ENCODE measurements around the gene ZBTB16.

The ZBTB16 gene

DNA sequence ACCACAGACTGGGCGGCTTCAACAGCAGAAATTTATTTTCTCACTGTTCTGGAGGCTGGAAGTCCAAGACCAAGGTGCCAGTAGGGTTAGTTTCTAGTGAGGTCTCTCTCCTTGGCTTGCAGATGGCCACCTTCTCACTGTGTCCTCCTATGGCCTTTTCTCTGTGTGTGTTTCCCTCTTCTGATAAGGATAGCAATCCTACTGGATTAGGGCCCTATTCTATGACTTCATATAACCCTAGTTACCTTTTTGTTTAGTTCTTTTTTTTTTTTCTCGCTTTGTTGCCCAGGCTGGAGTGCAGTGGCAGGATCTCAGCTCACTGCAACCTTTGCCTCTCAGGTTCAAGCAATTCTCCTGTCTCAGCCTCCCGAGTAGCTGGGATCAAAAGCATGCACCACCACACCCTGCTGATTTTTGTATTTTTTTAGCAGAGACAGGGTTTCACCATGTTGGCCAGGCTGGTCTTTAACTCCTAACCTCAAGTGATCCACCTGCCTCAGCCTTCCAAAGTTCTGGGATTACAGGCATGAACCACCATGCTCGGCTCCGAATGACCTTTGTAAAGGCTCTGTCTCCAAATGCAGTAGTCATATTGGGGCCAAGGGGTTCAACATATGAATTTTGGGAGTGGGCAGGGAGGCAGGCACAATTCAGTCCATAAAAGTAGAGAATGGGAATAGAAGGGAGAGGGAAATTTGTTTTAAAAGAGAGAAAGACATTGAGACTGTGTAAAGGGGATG is 211.2 kb downstream of the ZBTB16 start:
- no peak for DNase-seq

DNA sequence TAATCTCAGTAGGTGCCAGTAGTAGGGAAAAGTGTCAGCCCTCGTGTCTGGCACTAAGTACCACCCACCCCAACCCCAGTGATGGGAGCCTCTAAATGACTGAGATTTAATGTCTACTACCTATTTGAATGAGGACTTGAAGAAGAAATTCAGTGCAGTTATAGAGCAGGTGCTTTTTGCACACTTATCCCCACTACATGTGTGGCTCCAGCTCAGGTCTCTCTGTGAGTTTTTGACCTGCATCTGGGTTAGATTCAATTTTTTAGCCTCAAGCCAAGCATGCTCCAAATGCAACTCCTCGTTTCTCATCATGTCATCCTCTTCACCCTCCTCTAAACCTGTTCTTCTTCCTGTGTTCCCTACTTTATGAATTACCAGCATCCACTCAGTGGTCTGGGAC is 211.8 kb downstream of the ZBTB16 start:
- DNase-seq, result no peak

DNA sequence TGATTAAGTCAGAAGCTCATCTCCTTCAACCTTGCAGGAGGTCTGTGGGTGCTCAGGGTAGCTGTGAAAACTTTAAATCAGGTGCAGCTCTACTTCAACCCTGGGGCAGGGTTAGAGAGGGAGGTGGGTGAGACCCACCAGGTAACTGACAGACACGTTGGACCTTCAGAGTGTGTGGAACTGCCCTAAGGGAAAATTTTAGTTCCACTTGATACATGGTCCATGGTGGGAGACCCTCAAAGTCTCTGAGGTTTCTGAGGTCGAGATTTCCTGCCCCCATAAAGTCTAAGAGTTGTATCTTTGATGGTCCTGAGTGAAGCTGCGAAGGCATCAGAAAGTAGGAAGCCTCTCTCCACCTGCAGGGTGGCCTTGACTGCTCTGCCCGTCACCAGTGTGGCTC is 212.8 kb downstream of the ZBTB16 start:
- no peak for DNase-seq

DNA sequence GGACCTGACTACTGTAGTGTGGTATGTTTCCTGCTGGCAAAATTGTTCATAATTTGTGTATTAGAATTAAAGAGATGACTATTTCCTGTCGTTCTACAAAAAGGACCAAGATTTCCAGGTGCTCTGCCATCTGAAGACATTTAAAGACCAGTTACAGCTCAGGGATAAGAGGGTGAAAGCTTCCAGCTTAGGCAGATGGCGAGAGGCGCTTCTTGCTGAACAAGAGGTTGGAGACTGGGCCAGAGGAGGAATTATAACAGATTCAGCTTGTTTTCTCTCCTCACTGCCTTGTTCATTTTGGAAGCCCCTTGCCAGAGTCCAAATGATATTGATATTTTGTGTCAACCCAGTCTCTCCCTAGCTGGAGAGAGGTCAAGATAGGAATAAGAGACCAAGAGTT is 213.6 kb downstream of the ZBTB16 start:
- no peak for DNase-seq

DNA sequence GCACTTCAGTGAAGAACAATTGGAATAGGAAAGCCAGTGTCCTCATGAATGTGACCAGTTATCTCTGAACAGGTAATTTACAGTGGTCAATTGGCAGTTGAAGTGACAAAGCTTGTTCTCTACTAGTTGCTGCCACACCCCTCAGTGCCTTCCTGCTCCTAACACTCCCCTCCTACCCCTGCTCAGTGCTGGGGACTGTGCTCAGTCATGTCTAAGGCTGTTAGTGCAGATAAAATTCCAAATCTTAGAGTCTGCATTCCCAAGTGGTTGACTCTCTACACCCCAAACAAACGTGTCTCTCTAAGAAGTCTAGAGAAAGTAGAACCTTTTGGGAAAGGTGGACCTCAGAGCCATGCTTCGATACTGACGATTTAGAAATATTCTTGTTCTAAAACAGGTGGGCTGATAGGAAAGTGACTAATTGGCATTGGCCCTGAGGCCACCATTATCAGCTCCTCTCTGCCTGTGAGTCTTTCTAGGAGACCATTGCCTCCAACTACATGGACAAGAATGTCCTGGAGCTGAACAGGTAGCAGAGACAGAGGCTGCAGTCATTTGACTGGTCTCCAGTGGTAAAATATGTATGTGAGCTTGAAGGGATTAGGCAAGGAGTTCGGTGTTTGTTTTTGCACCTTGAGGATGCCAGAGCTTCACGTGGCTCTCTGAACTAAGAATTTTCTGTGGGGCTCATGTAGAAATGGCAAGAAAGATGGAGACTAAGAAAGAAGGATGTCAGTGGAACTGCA is 214.6 kb downstream of the ZBTB16 start:
- no peak for DNase-seq

DNA sequence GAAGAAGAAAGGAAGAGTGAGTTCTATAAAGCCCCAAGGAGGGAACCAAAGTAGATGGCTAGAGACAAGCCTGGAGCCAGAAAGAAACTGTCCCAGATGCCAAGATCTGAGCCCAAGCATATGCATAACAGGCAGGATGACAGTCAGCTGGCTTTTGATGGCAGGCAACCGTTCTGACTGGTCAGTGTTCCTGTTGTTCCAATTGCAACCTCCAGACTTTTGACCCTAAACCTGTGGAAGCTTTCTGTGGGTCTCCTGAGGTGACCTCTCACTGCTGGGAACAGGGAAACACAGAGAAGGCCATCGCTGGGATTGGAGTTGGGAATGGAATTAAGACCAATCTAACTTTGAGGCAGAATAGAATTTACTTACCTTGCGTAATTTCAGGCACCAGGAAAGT is 215.1 kb downstream of the ZBTB16 start:
- DNase-seq, result no peak

DNA sequence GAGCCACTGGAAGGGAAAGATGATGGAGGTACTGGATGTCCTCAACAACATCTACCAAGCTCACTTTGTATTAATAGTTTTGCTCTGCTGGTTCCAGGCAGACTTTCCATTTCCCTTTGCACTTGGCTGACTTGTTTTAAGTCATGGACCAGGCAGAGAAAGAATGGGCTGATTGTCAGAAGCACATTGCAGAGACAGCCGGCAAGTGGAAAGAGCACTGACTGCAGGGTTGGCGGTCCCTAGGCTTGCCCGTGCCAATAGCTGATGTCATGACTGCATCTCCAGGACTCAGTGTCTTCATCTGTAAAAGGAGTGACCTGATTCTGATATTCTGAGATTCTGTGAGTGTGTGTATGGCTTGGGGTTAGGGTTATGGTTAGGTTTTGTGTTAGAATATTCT is 215.8 kb downstream of the ZBTB16 start:
- peak in 1 of 2 donors; percentile 19 for DNase-seq

DNA sequence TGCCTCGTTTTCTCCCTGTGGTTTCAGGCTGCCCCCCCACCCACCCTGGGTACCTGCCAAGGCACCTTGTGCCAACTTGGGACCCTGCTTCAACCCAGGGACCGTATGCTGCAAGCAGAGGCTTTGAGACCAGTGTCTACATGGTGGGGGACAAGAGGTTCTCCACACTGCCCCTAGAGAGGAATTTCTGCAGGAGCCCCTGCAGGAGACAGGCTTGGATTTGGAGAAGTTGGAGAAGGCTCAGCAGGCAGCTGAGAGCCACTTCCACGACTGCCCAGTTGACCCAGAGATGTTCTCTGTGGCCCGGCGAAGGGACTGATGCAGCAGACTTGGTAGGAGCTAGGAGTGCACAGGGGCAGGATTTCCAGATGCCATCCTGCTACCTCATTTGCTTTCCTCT is 216.6 kb downstream of the ZBTB16 start:
- no peak for DNase-seq

DNA sequence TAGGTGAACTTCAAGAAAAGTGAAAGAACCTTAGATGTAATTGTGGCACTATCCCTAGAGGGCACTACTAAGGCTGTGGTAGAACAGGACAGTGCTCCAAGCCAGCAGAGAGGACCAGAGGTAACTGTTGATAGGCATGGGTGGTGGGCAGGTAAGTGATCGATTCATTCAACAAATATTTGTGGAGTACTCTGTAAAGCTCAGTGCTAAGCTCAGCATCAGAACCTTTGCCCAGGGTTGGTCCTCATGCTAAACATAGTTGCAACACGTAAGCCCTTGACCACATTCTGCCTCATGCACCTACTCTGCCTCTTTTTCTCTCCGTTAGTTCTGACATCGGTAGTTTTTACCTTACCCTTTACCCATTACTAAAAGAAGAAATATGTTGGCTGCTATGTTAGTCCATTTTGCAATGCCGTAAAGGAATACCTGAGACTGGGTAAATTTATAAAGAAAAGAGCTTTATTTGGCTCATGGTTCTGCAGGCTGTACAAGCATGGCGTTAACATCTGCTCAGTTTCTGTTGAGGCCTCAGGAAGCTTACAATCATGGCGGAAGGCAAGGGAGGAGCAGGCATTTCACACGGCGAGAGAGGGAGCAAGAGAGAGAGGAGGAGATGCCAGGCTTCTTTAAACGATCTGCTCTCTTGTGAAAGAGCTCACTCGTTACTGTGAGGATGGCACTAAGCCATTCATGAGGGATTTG is 218.3 kb downstream of the ZBTB16 start:
- DNase-seq, result no peak

DNA sequence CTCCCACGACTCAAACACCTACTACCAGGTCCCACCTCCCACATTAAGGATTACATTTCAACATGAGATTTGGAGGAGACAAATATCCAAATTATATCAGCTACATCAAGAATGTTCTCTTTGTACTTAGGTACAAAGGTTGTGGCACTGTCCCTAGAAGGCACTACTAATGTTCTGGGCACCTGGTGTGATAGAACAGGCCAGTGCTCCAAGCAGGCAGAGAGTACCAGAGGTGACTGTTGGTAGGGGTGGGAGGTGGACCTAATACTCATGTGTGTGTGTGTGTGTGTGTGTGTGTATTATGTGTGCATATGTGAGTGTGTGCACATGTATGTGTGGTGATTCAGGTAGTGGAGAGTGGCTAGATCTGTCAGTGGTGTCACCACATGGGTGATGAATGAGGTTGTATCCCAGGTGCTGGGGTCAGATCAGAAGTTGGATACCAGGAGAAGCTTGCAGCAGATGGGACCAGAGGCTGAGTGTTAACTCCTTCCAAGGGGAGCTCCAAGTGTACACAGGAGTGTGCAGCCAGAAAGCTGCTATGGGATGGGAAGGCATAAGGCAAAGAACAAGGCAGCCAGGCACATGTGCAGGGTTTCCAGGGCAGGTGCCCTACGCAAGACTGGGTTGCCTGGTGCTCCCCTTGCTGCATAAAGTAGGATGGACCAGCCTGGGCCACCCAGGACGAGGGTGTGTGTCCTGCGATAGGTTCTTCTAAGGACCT is 219.0 kb downstream of the ZBTB16 start:
- no peak for DNase-seq

DNA sequence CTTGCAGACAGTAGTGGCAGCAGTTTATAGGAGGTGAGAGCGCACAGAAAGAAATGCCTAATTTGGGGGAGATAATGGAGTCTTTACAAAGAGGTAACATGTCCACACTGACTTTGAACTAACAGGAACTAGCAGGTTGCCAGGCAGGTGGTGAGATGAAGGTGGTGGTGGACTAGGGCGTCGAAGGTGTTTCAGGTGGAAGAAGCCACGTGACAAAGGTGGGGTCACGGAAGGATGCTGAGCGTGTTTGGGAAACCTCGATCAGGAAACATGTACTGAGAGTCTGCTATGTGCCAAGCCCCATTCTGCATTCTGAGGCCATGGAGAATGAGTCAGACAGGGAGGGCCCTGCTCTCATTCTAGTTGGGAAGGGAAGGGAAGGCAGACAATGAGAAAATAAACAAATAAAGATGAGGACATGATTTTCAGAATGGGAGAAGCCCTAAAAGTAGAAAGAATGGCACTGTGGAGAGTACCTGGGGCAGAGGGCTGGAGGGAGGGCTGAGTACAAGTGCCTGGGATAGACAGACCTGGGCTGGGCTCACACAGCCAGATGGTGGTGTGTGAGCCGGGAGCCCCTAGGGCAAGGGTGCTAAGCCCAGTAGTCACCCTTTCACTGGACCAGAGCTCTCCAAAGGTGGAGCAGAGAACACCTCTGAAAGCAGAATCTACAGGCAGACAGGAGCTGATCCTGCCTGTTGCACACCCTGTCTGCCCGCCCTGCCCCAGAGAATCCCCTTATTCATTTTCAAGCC is 220.5 kb downstream of the ZBTB16 start:
- no peak for DNase-seq

DNA sequence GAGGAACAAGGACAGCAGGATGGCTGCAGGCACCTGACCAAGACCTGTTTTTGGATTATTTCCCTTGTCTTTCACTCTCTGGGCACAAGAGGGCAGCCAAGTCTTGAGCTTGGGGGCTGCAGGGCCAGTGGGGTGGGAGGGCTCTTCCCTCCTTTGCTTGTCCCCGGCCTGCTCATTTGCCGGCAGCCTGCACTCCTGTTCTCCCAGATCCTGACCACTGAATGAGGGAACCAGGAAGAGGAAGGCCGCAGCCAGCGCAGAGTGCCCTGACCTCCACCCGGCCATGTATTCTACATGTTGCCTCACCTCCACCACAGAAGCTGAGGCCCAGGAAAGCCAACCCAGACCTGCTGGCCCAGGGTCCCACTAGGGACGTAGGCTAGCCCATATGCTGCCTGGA is 221.2 kb downstream of the ZBTB16 start:
- DNase-seq, result no peak

DNA sequence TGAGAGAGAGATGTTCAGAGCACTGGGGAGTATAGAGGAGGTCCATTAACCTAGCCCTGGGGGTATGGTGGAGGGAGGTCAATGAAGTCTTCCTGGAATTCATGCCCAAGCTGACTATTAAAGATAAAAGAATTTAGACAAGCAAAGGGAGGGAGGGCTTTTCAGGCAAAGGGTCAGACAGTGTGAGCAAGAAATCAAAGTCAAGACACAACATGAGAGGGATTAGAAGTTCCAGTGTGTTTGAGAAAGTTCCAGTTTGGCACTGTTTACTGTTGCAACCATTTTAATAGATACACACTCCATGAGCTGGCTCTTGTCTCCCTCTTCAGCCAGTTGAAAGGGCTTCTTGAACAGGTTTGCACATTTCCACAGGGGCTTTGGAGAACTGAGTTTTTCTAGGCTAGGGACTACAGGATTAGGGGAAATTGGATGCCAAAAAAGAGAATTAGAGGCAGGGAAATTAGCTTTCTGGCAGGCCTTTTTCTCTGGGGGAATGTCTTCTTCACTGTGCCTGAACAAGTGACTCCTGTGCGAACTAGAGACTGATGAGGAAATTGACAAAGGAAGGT is 222.0 kb downstream of the ZBTB16 start:
- no peak for DNase-seq

DNA sequence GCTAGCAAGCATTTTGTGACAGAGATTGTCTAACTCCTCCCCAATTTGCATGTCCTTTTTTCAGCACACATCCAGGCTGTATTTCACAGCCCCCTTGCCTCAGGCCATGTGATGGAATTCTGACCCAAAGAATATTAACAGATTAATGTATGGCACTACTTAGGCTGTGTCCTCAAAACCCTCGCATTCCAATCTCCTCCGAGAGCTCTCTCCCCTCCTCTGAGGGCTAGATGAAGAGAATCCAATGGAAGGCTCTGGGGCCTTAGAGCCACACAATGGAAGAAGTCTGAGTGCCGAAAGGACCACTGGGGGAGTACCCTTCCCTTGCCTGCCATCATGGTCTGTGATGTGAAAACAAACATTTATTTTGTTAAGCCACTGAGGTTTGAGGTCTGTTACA is 223.0 kb downstream of the ZBTB16 start:
- DNase-seq, result no peak

DNA sequence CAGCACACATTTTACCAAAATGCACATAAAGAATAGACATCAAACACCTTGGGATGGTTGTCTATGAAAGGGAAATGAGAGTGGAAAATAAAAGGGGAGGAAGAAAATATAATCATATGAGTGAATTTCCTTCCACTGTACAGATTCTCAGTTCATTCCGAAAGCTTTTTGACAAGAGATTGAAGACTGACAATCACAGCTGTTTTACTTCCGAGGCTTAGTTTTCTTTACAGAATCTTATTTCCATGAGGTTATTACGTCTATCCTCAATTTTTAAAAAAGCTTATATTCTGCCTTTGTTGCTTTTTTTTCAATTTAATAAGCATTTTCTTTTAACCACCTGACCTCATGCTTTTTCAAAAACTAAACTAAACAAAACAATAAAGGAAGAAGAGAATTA is 223.9 kb downstream of the ZBTB16 start:
- no peak for DNase-seq

DNA sequence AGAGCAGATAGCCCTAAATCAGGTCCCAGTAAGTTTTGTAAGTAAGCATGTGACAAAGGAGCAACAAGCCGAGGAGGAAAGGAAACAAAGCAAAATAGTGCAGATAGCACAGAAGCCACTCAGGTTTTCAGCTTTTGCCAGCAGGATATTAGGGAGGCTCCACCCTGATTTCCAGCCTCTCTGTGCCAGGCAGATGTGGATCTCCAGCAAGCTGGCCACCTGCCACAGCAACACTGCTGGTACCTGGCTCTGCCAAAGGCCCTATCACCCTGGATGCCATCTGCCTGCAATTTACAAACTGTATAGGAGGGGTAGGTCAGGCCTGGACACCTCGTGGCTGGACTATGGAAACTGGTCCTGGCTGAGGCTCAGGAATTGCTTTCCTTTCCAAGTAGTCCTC is 224.5 kb downstream of the ZBTB16 start:
- DNase-seq, result no peak

DNA sequence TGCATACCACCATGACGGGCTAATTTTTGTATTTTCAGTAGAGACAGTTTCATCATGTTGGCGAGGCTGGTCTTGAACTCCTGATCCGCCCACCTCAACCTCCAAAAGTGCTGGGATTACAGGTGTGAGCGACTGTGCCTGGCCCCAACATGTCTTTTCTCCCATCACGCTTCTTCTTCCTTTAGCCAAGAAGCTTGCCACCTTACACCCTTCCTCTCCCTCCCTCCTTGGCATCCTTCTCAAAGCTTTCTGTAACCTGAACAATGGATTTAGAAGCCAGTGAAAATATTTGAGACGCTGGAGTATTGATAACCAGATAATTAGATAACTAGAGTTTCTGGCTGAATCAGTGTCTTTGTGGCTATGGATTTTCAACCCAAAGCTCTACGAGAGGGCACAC is 225.4 kb downstream of the ZBTB16 start:
- DNase-seq, result no peak

DNA sequence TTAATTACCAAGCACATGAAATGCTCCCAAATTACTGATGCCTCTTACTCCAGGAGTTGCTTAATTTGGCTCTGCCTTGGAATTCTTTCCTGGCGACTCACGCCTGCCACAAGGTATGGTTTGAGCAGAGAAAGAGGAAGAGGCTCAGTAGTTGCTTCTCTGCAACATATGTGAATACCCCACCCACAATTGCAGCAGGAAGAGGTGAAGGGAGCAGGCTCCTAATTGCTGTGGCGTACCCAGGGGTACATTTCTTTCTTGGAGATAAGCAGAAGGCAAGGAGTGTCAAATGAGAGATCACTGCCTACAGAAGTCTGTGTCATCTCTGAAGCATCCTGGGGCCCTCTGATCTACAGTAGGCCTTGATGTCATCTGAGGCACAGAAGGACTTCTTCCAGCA is 226.1 kb downstream of the ZBTB16 start:
- no peak for DNase-seq

DNA sequence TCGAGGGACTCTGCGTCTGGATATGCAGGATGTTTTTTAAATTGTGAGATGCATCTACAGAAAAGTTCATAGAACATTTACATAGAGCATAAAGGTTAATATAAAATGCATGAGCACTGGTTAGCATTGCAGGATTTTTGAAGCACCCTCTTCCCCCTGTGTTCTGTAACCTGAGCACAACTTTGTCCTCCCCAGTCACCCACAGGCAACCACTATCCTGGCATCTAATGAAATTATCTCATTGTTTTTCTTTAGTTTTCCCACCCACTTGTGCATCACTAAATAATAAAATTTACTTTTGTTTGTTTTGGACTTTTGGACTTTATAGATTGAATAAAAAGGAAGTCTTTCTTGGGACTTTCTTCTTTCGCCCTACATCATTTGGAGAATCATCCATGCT is 226.7 kb downstream of the ZBTB16 start:
- DNase-seq, result no peak

DNA sequence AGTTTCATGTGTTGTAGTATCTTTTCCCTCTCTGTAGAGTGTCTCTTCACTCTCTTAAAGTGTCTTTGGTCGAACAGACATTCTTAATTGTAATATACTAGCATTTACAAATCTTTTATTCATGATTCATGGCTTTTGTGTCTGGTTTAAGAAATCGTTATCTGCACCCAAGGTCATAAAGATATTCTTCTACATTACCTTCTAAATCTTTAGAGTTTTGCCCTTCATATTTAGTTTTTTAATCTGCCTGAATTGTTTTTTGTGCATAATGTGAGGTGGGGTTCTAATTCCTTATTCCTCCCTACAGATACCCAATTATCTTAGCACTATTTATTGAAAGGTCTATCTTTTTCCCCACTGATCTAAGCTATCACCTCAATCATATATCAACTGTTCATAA is 227.6 kb downstream of the ZBTB16 start:
- no peak for DNase-seq

DNA sequence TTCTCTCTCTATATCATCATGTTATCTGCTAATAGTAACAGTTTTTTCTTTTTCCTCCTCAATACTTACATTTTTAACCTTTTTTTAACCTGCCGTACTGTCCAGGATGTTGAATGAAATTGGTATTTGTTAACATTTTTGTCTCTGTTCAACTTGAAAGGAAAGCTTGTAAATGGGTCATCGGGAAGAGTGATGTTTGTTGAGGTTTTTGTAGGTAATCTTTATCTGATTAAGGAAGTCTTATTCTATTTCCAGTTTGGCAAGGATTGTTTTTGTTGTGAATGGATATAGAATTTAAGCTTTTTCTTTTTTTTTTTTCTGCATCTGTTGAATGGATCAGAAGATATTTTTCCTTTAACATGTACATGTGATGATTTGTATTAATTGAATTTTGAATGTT is 228.6 kb downstream of the ZBTB16 start:
- DNase-seq, result no peak

DNA sequence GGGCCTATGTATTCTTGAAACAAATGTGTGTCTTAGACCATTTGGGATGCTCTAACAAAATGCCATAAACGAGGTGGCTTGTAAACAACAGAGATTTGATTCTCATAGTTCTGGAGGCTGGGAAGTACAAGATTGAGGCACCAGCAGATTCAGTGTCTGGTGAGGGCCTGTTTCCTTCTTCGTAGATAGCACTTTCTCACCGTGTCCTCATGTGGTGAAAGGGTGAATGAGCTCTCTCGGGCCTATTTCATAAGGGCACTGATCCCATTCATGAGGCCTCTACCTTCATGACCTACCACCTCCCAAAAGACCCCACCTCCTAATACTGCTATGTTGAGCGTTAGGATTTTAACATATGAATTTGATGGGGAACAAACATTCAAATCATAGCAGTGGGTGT is 230.3 kb downstream of the ZBTB16 start:
- no peak for DNase-seq

All from hippocampal formation (tissue), 2 donors.